ENCODE measurements around the gene ADAMTS20.
A peak's percentile ranks its signal among the peaks of the same experiment; 100 is the strongest.

Gene ADAMTS20

DNA sequence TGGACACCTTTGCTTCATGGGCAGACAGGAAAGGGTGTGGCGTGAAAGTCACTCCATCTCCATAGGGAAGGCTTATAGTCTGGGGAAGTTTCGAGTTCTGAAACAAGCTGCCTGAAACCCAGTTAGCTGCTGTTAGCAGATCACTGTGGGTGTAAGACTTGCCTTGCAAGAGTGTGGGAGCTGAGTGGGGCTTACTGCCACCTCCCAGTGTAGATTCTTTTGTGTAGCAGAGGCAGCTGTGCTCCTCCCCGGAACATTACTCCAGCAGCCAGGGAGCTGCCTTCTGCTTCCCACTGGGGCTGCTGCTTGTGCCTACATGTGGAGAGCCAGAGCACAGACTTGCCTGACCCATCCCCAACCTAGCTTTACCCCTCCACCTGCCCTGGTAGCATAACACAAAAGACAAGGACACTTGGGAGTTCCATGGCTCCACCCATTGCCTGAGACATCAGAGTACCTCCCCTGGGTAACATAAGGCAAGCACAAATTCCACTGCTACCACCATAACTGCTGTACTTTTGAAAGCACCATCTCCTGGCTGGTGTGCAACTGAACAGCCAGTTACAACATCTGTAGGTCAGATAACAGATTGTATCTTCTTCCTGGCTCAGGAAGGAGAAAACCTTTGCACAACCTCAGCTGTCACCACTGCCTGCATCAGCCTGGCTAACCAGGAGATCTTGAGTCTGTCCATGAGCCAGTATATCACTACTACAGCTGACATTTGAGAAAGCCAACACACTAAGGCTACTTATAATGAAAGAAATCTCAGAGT lies 69.5 kb downstream of the ADAMTS20 start:
- no peak for DNase-seq

DNA sequence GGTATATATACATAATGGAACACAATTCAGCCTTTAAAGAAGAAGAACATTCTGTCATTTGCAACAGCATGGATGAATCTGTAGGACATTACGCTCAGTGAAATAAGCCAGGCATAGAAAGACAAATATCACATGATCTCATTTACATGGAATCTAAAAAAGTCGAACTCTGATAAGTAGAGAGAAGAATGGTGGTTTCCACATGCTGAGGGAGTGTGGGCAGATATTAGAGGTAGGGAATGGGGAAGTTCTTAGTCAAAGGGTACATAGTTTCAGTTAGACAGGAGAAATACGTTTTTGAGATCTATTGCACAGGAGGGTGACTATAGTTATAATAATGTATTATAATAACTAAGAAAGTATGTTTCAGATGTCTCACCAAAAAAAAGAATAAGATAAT lies 71.4 kb downstream of the ADAMTS20 start:
- DNase-seq: no peak

DNA sequence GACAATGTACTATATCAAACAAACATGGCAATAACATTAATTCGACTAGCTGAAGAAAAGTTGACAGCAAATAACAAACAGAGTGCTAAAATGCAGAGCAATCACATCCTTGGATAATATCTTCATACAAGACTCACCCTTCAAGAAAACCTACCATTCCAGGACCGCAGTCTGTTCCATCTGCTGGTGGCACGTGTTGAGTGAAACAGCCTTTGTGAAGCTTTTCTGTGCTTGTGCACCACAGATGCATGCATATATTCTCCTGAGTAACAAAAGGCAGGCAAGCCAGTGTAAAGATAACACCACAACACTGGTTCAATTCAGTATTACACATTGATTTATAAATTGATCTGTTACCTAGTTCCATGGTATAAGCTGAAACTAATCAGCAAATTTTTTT lies 89.3 kb downstream of the ADAMTS20 start:
- DNase-seq: no peak

DNA sequence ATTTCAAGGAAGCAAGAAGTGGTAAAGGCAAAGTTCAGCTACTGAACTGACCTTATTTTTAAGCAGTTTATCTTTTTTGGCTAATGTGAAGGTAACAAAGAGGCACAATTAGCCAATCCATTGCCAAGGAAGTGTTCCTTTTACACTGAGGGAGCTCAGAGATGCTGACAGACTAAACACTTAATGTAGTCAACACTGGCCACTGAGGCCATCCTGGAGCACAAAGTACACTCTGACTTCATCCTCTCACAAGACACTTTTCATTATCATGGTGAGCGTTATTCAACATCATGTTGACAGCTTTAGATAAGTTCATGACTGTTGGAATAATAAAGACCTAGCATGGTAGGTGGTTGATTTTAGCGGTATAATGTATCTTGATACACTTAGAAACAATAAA lies 89.9 kb downstream of the ADAMTS20 start:
- DNase-seq: no peak

DNA sequence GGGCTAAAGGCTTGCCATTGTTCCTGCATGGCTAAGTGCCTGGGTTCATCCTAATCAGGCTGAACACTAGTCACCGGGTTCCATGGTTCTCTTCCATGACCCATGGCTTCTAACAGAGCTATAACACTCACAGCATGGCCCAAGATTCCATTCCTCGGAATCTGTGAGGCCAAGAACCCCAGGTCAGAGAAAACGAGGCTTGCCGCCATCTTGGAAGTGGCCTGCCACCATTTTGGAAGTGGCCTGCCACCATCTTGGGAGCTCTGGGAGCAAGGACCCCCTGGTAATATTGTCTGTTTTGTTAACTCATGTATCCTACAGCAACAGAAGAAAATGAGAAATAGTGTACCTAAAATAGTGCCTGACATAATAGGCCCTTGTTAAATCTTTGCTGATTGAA lies 92.7 kb downstream of the ADAMTS20 start:
- no peak for DNase-seq

DNA sequence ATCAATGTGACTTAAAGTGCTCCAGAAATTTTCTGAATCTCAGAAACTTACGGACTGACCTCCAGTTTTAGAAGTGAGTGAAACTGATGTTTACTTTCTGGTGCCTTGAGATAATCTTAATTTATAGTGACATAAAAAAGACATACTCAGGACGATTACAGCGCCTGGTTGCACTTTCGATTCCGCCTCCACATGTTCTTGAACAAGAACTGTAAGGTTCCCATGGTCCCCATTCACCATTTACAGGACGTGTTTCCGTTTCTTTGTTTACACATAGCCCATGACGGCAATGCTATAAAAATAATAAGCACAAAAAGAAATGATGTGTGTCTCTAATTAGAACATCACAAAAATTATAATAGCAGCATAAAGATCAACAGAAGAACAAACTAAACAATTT lies 98.2 kb downstream of the ADAMTS20 start:
- DNase-seq: no peak

DNA sequence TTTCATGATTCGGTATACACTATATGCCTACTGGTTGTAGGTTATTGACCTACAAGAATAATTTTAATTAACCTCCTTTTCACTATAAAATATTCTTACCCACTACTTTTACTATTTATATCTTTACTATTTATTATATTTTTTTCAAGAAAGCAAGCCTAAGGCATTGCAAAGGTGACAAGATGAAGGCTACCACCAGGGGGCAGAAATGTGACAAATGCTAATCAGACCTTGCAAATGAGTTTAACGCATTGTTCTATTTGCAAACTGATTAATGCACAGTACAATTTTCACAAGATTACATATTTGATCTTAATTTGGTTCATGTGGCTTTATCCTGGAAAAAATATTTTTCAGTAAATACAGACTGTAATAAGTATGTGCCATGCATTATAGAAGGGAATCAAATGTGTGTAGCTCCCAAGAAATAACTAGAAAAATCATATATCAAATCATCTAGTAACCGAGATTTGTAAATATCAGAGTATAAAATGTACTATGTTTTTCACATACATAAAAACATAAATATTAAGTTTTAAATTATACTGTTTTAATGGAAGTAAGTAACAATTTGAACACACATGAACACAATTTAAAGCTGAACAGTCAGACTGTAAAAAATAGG lies 107.0 kb downstream of the ADAMTS20 start:
- DNase-seq: peak; percentile 21

DNA sequence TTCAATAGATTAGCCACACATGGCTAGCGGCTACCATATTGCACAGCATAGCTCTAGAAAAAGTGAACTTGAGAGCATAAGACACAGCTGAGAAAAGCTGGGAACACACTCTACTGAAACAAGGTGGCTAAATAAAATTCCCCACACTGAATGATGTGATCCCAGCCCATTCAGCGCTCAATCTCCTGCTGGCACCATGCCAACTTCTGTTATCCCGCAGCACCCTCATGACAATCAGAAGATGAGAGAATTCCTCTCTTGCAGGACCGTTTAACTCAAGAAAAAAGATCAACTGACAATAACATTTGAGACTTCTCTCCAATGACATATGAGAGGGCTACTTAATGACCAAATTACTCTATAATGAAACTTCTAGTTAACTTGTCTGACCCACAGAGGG lies 115.4 kb downstream of the ADAMTS20 start:
- DNase-seq: no peak

DNA sequence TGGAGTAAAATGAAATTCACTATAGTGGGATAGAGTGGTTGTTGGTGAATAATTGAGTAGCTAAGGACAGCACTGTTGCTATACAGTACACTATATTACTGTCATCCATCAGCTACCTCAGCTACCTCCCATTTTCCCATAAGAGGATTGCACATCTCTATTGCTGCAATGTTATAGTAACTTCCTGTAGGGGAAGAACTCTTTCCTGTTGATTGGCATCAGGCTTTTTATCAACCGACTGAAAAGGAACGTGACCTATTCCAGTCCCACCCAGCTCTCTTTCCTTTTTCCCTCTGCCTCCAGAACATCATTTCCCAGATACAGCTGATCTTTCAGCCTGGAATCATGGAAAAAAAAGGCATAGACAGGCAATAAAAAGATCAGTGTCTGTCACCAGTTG lies 117.4 kb downstream of the ADAMTS20 start:
- no peak for DNase-seq

DNA sequence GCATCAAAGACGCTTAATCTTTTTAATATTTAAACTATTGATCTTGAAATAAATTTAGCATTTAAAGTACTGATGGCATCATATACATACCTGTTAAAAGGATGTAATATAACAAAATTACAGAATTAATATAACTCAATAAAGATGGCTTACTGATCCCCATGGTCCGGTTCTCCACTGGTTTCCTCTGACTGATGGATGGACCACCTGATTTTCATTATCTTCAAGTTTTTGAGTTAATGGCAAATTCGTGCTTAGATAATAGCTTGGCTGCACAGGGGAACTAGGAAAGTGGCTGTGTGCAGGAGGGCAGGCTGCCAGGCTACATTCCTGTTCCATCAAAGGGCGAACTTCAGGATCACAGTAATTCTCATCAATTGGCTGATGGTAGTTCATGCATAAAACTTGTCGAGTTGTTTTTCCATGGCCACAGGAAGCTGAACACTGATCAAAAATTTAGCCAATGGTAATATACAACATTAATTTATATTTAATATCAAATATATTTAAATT lies 123.9 kb downstream of the ADAMTS20 start:
- DNase-seq: no peak

DNA sequence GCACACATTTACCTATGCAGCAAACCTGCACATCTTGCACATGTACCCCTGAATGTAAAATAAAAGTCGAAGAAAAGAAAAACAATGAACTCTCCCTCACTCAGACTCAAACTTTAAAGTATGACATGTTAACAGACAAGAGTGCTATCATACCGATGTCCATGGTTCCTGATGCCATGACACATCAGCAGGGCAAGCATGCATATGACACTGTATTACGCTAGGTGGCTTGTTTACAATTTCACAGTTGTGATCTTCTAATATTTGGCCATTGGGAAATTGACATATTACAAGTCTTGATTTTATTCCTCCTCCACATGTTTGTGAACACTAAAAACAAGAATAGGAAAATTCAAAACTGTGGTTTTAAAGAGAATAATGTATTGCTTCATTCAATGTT lies 126.6 kb downstream of the ADAMTS20 start:
- DNase-seq: no peak

DNA sequence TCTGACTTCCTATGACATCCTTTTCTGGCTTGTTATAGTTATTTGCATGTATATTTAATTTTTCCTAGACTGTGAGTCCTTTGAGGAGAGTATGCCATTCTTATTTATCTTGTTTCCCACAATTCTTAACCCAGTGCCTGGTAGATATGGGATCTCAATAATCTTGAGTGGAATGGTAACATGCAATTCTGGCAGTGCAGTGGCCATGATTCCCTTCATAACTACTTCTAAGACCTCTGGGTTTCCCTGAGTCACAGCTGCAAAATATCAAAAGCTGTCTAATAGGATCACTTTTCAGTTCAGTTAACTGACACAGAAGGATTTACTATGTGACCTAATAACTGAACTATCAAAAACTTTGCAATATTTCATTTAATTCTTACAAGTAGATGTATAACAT lies 135.0 kb downstream of the ADAMTS20 start:
- DNase-seq: no peak

DNA sequence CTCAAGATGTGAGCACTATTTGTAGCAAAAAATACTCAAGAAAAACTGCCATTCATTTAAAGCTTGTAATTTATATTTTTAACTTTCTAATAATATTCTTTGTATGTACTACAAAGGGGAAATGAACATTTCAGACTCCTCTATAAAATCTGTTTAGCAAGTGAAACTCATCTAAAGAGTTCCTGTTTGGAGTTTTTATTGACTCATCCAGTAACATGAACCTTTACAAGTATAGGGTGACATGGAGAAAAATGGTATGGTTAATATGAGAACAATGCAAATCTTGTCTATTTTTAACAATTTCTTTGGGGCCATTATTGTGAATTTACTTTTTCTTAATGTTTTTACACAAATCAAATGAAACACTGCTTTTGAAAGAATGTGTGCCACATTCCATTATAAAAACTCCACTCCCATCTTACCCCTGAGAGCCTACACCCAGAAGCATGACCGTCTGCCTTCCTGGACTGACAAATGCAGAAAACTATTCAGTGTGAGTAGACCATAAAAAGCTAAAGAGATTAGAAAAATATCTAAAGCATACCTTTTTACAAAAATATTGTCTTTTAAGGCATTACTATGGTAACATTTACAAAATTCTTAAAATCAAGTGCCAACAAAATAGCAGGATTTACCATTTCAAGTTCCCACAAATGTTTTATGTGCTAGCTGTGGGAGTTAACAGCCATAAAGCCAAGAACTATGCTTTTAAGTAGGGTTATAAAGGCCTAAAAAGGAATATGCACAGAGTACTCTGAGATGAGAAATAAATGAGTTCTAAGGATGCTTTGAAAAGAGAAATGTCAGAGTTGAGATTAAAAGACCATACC lies 144.0 kb downstream of the ADAMTS20 start:
- DNase-seq: no peak

DNA sequence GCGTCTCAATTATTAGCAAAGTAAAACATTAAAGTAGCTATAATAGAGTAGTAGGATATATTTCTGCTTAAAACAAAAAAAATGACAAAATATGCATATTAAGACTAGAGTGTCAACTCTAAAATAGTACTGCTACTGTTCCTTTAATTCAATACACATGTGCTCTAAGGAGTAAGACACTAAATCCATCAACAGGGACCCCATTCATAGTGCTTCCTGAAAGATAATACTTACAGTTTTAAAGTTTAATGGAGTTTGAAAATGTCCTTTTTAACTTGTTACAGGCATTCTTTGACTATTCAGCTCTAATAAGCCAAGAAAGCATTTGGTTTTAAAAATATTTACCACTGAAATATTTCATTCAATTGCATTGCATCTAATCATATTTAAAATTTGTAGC lies 145.2 kb downstream of the ADAMTS20 start:
- DNase-seq: no peak

DNA sequence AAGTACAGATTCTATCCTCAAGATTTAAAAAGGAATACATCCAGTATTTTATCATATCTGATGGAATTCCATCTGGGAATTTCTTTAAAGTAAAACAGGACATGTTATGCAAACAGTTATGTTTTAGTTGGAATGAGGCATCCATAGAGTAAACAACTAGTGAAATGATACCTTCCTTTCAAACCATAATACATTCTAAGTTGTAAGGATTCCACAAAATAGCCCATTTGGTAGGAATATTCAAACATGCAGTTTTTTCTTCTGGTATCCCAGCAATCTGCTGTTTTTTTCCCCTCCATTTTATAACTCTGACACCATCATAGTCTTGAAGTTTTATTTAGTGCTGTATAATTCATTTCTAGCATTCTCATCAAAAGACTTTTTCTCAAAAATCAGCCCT lies 149.6 kb downstream of the ADAMTS20 start:
- DNase-seq: no peak

DNA sequence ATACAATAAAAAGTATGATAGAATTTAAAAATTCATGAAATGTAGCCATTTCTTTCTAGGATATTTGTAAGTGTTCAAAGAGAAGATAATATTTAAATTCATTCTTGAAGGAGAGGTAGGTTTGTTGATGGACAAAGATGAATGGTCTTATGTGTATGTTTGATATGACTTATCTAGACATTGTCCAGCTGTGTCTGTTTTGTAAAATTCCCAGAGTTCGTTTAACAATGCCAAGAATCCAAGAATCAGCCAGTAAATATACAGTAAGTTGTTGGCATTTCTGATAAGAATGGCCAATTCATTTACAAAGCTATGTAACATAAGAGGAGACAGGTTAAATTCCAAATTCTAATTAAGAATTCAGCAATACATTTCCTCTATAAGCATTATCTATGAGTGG lies 150.9 kb downstream of the ADAMTS20 start:
- DNase-seq: no peak

DNA sequence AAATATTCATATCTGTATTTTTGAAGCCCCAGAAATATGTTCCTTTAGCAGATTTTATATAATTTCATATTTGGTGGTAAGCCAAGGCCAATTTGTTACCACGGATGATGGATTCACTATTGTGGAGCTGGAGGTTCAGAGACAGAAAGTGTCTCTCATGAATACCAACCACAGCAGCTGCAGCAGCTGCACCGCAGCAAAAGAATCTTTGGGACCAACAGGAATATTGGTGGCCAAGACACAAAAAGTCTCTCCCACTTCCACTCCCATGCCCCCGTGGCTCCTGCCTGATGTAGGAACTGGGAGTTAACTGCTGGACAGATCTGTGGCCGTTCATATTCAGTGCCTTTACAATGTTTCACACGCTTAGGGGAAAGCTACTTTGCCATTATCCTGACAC lies 155.3 kb downstream of the ADAMTS20 start:
- DNase-seq: no peak

DNA sequence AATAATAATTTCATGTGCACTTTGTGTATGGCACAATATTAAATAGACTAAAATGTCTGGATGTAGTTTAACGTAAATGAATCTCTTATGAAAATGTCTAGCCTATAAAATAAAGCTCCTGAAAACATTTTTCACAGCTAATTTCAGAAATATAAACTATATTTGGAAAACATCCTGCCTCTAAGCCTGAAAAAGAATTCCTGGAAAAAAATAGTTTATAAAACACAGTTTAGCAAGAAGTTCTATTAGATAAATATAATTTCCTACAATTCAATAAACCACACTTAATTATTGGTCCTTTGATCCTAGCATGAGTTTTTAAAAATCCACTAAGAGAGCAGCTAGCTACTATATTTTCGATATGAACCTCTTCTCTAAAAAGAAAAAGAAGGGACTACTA lies 159.9 kb downstream of the ADAMTS20 start:
- no peak for DNase-seq

DNA sequence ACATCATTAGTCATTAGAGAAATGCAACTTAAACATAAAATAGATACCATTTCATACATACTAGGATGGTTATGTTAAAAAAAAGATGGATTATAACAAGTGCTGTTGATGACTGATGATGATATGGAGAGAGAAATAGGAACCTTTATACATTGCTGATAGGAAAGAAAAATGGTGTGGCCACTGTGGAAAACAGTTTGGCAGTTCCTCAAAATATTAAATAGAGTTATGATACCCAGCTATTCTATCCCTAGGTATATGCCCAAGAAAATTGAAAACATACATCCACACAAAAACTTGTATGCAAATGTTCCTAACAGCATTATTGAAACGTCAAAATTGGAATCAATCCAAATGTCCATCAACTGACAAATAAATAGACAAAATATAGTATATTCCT lies 170.1 kb downstream of the ADAMTS20 start:
- DNase-seq: no peak

DNA sequence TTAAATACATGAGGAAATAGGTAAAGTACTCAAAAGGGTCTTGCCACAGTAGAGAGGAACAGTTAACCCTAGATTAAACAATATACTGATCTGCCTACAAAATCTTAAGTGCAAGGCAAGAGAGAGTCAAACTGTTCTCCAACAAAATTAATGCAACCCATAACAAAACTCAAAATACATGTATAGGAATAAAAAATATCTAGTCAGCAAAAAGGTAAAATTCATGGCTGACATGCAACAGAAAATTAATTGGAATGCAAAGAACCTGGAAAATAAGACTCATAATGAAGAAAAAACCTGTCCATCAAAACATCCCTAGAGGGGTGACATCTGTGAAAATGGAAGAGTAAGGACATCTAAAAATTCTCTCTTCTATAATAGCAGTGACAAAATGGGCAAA lies 173.6 kb downstream of the ADAMTS20 start:
- no peak for DNase-seq

DNA sequence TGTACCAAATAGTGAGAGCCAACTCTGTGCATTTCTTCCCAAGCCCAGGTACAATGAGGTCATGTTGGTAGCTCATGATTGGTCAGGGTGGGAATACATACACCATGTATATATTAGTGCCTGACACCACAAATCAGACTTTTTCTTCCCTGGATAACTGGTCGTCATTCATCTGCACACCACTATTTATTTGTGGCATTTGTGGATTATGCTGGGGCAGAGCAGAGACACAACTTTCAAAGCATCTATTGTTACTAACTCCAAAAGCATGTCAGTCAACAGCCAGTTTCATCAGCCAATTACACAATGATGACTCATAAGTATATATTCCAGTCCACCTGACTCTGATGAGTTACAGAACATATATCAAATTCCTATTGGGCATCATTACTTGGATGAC lies 181.7 kb downstream of the ADAMTS20 start:
- DNase-seq: no peak

DNA sequence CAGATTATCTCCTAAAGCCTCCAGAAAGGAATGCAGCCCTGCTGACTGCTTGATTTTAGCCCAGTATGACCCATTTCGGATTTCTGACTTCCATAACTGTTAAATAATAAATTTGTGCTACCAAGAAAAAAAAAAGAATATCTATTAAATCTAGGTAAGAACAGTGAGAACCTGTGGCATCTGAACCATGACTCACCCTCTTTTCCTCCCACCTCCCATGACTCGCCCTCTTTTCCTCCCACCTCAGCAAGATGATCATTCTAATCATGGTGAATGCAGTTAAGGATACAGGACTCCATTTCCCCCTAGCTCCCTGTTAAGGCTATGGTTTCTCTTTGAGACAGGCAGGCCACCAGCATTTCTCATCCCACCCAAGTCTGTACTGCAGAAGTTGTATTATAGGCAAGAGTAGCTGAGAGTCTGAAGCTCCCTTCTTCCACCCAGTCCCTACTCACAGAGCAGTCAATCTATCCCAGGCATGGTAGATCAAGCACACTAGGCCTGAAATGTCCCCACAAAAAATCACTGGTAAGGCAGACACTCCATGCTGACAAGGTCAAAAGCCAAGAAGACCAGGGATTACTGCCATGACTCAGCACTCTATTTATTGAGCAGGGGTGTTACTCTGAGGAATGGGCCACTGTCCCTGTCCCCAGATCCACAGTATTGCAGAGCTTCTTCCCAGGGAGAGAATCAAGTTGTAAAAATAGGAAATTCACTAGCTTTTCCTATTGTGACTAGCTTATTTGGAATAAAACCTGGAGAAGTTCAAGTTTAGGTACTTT lies 188.9 kb downstream of the ADAMTS20 start:
- no peak for DNase-seq
